ENCODE results near the gene HDAC9.

GRCh38 chr7:18494406-18494805 is 1.1 kb upstream of the HDAC9 start:
- TF ChIP-seq POLR2A (IDR thresholded peaks at IDR 0.05): no peak
- TF ChIP-seq, protein P1, sequence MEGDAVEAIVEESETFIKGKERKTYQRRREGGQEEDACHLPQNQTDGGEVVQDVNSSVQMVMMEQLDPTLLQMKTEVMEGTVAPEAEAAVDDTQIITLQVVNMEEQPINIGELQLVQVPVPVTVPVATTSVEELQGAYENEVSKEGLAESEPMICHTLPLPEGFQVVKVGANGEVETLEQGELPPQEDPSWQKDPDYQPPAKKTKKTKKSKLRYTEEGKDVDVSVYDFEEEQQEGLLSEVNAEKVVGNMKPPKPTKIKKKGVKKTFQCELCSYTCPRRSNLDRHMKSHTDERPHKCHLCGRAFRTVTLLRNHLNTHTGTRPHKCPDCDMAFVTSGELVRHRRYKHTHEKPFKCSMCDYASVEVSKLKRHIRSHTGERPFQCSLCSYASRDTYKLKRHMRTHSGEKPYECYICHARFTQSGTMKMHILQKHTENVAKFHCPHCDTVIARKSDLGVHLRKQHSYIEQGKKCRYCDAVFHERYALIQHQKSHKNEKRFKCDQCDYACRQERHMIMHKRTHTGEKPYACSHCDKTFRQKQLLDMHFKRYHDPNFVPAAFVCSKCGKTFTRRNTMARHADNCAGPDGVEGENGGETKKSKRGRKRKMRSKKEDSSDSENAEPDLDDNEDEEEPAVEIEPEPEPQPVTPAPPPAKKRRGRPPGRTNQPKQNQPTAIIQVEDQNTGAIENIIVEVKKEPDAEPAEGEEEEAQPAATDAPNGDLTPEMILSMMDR (IDR thresholded peaks at IDR 0.05): no peak
